Germinal center (tissue), 1 donor: Measurements from ENCODE around the gene PTPN9.
"Not testable (repeated sequence)": the region's sequence is repeated elsewhere in the genome, so short reads cannot be mapped to it uniquely, and the experiment has no call there.

Source experiments
- DNase-seq: peaks from one replicate; pipeline ENCODE4 v3.0.0; 2012; ENCODE audit warnings: mixed read lengths, low spot score

PTPN9 gene

DNA sequence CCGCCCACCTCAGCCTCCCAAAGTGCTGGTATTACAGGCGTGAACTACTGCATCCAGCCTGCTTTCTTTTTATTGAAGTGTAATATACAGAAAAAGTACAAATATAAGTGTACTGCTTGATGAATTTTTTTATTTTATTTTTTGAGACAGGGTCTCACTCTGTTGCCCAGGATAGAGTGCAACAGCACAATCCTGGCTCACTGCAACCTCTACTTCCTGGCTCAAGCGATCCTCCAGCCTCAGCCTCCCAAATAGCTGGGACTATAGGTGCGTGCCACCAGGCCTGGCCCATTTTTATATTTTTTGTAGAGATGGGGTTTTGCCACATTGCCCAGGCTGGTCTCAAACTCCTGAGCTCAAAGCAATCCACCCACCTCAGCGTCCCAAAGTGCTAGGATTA lies 3.8 kb upstream of the PTPN9 start:
- DNase-seq: not testable (repeated sequence)

DNA sequence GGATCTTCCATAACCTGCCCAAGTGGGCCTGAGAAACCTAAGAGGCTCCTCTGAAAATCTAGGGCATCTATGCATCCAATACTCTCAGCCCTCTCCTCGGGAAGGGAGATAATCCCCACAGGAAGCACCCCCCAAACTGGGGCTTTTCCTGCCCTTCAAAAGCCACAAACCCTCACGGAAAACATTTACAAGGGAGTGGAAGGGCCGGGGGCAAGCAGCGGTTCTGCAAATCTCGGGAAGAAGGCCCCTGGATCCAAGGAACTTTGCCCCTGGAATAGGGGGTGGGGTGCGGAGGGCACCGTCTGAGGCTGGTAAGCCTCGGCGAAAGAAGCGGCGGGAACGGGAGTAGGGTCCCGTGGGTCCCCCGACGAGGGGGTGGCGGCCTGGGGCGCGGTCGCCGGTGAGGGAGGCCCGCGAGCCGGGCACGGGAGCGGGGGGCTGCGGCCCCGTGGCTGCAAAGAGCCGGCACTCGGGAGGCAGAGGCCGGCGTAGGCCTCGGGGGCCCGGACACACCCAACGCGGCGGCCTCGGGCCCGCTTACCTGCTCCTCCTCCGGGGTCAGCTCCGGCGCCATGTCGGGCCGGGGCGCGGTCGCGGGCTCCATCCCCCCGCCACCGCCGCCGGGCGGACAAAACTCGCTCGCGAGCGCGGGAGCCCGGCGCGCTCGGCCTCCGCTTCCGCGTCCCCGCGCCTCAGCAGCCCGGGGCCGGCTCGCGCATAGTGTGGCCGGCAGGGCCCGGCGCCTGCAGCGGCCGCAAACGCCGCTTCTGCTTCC lies 755 bp downstream of the PTPN9 start:
- DNase-seq: peak; percentile 59

DNA sequence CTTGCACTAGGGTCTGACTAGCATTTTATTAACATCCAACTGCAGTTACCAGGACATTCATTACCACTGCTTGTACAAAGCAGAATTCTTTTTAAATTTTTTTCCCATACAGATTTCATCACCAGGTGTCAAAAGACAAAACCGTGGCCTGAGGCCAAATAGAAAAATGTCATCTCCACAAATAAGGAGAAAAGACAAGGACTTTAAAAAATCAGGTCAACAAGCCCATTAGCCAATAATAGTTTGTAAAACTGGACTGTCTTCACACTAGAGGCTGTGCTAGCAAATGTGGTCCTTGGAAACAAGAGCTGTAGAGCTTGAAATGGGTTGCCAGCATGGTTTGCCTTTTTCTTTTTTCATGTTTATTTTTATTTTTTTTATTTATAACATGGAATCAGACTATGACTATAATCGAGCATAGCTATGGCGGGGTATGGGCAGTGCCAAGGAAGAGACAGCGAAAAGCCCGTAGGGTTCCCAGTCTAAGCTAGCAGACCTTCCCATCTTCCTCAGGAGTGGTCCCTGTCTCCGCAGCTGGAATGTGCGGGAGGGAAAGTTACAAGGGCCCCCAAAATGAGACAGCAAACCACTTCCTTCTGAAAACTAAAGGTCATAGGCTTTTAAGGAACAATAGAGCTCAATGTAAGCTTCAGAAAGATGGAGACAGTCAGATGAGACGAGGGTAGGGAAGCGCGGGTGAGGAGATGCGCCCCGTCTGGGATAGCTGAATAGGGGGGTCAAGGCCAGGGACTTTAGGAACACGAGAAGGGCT lies 1.5 kb downstream of the PTPN9 start:
- DNase-seq: no peak

DNA sequence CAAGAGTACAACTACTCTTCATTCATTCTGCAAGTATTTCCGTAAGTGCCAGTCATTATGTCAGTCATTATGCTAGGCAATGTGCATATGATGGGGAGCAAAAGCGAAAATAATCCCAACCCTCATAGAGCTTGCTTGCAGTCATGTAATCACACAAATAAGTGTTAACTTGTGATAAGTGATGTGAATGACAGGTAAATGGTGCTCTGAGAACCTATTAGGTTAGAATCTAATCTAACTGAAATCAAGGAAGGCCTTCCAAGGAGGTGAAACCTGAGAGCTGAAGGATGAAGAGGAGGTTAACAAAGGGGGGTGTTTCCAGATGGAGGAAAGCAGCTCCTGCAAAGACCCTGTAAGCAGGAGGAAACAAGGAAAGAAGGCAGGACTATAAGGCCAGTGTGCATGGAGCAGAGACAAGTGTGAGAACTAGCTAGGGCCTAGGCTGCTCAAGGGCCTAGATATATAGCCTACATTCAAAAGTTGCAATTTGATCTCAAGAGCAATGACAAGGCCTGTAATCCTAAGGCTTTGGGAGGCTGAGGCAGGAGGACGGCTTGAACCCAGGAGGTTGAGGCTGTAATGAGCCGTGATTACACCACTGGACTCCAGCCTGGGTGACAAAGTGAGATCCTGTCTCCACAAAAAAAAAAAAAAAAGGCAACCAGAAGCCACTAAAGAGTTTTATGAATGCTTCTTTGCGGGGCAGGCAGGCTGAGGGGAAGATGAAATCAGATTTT lies 5.3 kb downstream of the PTPN9 start:
- no peak for DNase-seq

DNA sequence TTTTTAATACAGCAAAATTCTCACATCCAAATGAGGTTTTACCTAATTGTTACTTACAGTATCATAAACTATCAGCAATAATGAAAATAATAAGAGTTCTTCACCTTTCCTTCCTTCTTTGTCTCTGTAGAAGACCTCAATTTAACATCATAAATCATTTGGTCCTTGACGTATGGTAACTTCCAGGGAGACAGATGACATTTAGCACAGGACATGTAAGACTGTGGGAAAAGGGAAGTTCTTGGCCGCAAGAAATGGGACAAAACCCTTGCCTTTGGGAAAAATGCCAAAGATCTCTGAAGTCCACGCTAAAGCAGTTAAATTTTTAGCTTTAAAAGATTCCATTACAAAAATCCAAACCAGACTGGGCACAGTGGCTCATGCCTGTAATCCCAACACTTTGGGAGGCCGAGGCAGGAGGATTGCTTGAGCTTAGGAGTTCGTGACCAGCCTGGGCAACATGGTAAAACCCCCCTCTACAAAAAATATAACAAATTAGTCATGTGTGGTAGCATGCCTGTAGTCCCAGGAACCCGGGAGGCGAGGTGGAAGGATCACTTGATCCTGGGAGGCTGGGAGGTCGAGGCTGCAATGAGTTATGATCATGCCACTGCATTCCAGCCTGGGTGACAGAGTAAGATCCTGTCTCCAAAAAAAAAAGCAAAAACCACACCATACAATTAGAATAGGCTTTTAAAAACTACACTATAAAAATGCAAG lies 8.8 kb downstream of the PTPN9 start:
- DNase-seq: no peak

DNA sequence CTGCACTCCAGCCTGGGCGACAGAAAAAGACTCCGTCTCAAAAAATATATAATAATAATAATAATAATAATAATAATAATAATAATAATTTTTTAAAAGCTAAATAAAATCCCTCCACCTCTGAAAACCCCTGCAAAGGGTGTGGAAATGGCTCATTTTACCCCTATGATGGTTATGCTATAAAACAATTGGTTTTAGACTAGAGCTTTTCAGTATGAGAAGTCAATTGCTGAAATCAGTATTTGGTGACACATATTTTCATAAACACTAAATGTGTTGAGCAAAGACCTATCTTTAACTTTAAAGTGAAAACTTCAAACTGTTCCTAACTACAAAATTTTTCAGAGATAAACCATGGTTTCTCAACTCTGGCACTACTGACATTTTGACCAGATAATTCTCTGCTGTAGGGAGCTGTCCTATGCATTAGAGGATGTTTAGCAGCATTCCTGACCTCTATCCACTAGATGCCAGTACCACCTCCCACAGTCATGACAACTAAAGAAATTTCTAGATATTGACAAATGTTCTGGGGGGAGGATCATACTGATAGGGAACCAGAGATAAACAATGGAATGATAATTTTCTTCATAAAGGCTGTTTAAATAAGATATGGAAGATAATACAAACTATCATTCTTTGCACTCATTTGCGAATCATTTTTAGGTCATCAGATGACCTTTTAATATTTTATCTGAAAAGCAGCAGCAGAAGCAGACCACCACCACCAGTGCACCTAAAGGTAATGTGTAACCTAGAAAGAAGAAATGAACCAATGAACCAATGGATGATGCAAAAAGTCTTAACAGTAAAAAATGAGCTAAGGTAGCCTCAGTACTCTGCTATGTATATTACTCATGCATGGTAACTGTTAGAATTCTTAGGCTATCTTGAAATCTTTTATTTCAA lies 13.8 kb downstream of the PTPN9 start:
- DNase-seq: no peak

DNA sequence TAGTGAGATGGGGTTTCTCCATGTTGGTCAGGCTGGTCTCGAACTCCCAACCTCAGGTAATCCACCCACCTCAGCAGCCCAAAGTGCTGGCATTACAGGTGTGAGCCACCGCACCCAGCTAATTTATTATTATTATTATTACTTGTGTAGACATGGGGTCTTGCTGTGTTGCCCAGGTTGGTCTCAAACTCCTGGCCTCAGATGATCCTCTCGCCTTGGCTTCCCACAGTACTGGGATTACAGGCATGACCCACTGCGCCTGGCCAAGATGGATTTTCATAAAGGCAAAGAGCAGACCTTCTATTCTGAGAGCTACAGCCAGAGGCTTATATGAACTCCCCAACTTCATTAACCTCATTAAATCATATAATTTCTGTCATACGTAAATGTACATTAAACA lies 17.2 kb downstream of the PTPN9 start:
- DNase-seq: no peak

DNA sequence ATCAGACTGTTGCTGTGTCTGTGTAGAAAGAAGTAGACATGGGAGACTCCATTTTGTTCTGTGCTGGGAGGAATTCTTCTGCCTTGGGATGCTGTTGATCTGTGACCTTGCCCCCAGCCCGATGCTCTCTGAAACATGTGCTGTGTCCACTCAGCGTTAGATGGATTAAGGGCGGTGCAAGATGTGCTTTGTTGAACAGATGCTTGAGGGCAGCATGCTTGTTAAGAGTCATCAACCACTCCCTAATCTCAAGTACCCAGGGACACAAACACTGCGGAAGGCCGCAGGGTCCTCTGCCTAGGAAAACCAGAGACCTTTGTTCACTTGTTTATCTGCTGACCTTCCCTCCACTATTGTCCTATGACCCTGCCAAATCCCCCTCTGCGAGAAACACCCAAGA lies 19.8 kb downstream of the PTPN9 start:
- DNase-seq: not testable (repeated sequence)

DNA sequence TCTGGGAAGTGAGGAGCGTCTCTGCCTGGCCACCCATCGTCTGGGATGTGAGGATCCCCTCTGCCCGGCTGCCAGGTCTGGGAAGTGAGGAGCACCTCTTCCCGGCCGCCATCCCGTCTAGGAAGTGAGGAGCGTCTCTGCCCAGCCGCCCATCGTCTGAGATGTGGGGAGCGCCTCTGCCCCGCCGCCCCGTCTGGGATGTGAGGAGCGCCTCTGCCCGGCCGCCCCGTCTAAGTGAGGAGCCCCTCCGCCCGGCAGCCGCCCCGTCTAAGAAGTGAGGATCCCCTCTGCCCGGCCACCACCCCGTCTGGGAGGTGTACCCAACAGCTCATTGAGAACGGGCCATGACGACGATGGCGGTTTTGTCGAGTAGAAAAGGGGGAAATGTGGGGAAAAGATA lies 20.2 kb downstream of the PTPN9 start:
- not testable (repeated sequence) for DNase-seq

DNA sequence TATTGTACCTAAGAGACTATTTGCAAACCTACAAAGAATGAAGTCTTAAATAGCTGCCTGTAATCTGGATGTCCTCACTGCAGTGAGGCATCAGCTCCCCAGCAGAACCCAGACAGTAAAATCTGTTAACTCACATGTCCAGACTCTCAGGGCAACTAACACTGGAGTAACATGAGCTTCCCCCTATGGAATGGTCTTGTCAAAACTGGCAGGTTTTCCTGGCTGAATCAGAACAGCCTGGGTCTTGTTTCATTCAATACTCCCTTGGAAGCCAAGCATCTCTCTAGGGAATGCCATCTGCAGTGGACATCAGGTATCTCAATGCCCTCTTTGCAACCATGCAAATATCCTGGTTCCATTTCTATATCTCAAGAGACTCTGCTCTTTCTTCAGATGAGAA lies 24.4 kb downstream of the PTPN9 start:
- DNase-seq: no peak

DNA sequence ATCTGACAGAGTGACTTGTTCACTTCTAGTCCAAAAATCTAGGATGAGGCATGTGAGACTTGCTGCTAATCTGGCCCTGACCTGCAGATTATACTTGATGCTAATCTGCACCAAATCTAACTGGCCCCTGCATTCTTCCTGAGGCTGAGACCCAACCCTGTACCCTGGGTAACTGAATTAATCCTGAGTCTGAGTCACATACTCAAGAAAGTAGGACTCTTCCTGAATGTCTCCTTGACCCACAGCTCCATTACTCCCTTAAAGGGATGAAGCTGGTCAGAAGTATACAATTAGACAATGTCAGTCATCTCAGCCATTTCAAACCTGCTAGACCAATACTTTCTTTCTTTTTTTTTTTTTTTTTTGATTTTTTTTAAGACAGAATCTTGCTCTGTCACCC lies 25.5 kb downstream of the PTPN9 start:
- no peak for DNase-seq

DNA sequence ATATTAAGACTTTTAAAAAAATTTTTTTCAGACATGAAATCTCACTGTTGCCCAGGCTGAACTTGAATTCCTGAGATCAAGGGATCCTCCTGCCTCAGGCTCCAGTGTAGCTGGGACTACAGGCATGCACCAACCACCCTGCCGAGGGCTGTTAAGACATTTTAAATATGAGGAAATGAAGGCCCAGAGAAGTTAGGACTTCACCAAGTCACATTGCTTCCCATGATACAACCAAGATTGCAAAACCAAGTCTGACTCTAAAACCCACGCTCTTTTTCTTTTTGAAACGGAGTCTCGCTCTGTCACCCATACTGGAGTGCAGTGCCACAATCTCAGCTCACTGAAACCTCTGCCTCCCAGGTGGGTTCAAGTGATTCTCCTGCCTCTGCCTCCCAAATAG lies 28.0 kb downstream of the PTPN9 start:
- no peak for DNase-seq

DNA sequence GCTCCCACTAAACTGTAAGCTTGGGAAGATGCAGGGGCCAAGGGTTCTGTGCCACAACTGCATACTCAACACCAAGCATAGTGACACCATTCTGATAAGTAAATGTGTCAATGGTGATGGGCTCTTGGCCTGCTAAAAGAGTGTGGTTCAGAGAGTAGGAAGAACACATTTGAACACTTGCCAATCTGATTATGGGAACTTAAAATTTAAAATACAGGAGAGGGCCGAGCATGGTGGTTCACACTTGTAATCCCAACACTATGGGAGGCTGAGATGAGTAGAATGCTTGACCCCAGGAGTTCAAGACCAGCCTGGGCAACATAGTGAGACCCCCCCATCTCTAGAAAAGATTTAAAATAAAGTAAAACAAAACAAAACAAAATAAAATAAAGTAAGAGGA lies 34.1 kb downstream of the PTPN9 start:
- DNase-seq: no peak

DNA sequence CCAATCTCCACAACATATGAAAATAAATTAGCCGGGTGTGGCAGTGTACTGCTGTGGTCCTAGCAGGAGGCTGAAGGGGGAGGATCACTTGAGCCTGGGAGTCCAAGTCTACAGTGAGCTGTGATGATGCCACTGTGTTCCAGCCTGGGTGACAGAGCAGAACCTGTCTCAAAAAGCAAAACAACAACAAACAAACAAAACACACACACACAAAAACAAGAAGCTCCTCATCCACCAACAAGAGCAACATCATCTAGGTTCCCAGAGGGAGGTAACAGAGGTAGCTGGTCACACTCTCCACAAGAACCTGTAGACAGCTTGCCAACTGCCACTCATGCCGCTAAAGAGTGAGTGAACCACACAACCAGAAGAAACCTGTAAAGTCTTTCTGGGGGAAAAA lies 34.8 kb downstream of the PTPN9 start:
- DNase-seq: no peak

DNA sequence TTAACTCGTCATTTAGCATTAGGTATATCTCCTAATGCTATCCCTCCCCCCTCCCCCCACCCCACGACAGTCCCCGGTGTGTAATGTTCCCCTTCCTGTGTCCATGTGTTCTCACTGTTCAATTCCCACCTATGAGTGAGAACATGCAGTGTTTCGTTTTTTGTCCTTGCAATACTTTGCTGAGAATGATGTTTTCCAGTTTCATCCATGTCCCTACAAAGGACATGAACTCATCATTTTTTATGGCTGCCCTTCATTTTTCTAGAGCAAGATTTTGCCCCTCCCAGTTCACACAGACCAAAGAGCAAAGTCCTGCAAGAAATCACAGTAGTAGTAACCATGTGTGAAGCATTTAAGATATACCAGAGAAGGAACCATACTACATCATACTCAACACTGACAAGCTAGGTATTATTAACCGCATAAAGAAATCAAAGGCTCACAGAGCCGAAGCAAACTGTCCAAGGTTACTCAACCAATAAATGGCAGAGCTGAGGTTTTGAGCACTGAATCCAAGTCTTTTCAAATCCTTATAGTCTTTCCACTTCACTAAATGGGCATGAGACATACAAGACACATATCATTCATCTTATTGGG lies 36.1 kb downstream of the PTPN9 start:
- not testable (repeated sequence) for DNase-seq

DNA sequence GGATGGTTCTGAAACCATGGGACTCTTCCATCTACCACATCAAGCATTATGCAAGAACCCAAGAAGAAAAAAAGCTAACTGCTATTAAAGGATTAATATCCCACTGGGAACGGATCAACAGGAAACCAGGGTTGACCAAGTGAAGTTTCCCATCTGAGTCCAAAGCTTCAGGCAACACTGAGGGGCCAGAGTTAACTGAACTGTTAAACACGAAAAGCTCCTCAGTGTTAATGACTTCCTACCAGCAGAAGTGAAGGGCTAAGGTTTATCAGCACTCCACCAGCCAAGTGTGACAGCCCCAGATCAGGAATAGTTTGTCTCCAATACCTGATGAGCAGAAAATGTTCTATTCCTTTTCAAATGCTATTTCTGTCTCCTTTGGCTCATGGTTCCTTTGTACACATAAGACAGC lies 36.7 kb downstream of the PTPN9 start:
- DNase-seq: no peak

DNA sequence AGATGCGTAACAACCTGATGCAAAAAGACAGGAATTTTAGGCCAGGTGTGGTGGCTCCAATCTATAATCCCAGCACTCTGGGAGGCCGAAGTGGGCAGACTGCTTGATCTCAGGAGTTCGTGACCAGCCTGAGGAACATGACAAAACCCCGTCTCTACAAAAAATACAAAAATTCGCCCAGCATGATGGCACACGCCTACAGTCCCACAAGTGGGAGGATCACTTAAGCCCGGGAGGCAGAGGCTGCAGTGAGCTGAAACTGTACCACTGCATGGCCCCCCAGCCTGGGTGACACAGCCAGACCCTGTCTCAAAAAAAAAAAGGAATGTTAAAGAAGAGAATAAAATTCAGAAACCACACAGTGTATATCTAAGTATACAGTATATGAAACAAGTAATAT lies 40.7 kb downstream of the PTPN9 start:
- no peak for DNase-seq

DNA sequence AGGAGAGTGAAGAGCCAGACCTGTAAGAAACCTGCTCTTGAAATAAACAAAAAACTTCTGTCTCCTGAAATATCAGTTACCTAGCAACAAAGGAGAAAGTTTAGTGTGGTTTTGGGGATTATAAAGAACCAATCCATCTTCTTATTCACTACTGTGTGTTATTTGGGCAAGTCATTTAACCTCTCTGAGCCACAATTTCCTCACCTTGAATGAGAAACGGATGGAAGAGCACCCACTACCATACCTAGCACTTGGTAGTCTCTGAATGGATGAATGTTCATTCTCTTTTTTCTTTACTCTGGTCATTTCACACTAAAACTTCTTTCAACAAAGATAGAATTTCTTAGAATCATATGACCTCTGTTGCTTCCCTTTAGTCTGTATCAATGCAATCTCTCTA lies 45.2 kb downstream of the PTPN9 start:
- no peak for DNase-seq

DNA sequence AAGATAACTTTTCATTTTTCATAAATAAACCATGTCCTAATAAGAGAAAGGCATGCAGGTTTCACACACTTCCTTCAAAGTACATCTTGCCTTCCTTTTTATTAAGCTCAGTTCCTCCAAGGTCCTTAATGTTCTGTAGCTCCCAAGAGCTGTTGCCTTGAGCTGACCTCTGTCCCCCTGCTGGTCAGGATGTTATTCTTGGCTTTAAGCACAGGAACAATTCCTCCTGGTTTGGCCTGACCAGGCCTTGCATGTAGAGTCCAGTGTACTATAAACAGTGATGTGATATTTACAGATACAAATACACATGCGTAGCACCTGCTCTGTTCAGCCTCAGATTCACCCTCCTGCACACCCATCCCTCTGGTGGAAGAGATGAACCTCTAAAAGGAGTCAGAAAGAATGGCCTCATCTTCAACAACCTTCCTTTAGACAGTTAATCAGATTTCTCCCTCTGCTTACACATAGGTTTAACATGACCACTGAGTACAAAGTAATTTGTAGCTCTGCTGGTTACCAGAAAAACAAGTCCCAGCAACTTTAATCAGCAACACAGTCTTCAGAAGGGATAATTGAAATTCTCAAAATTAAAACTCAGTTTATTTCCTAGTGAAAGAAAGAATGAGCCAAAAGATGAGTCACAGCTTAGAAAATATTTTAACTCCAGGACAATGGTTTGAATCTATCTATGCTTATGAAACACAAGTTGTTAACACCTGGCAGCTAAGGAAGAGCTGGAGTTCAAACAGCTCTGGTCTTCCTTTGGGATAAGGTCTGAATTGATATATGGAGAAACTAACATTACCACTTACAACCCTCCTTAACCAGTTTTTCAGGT lies 46.5 kb downstream of the PTPN9 start:
- DNase-seq: no peak

DNA sequence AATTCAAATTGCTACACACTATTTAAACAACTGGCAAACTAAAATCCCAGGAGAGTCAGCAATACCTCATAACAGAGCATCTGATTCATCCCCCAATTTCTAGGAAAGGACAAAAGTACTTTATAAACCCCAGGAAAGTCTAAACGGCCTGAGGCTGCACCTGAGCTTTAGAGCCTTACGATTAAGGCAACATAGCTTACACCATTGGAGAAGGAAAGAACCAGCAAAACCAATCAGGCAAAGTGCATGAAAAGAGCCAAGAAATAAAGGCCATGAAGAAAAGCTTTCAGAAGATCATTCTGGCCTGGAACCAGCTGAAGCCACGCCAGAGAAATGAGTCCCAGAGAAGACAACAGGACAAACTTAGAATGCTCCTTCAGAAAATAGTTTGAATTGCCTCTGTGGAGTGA lies 48.1 kb downstream of the PTPN9 start:
- no peak for DNase-seq
